IPS-11a (cell line): ENCODE data around the gene MRFAP1.

Experiments used
- H3K4me3 ChIP-seq: one replicate; pipeline ENCODE4 v1.5.1; 2013; ENCODE audit warnings: low read depth, low read length, control low read depth

Gene MRFAP1

DNA sequence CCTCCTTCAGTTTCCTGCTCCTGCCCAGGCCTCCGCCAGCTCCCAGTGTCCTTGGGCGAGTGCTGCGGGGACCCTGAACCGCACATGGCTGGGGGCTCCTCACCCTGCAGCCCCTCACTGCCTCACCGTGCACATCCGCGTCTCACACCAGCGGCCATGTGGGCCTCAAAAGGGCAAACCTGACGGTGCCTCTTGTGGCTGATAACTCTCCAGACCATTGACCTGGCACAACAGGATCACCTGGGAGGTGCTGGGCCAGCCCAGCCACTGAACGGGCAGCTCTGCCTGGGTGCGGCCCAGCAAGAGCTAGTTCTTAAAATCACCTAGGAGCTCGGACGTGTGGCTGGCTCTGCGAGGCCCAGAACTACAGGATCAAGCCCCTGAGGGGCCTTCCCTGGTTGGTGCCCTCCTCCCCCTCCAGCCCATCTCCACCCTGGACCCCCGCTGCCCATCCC, 49.0 kb downstream of the MRFAP1 start:
- no peak overlapping the region for H3K4me3 ChIP-seq
